Limb (tissue), 2 donors: ENCODE data around the gene MKRN2.
A peak's percentile ranks its signal among the peaks of the same experiment; 100 is the strongest.
"Not testable (repeated sequence)": the region's sequence is repeated elsewhere in the genome, so short reads cannot be mapped to it uniquely, and the experiment has no call there.

ENCODE experiments used
- DNase-seq, 2 donors: peaks; one replicate each; pipeline ENCODE4 v3.0.0-alpha.2; 2016; ENCODE audit errors: extremely low spot score in 2 of 2

The MKRN2 gene, protein sequence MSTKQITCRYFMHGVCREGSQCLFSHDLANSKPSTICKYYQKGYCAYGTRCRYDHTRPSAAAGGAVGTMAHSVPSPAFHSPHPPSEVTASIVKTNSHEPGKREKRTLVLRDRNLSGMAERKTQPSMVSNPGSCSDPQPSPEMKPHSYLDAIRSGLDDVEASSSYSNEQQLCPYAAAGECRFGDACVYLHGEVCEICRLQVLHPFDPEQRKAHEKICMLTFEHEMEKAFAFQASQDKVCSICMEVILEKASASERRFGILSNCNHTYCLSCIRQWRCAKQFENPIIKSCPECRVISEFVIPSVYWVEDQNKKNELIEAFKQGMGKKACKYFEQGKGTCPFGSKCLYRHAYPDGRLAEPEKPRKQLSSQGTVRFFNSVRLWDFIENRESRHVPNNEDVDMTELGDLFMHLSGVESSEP

DNA sequence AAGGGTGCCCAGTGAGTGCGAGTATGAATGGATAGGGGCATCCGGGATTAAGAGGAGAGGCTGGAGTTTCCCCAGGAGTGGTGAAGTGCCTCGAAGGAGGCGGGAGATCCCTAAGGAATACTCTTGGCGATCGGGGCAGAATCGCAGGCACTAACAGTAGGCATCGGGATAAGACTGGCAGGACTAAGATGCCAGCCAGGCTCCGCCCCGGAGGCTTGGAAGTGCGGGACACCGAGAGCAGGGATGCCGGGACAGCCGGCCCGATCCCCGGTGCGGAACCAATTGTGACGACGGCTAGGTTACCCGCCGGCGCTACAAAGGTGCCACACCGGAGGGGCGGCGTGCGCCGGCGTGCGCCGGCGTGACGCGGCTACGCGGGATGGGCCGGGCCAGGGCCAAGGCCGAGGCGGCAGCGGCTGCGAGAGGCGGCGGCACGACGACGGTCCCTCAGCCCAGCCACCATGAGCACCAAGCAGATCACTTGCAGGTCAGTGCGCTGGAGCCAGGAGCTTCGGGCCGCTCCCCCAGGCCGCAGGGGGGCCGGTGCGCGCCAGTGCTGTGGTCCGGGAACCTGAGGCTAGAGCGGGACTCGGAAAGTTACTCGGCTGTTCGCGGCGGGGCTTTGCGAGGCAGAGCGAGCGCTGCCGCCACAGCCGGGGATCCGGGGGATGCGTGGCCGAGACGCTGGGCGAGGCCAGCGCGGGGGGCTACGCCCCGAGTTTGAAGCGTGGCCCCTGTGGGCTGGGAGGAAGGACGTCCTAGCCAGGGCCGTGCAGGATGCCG, at the start of gene MKRN2:
Gene MKRN2 (plus strand): TSS at position 398 of the 783 bp plus-strand sequence. CDS start 64 bp downstream, at position 462.
- DNase-seq, result peak; percentile 79 to 94

DNA sequence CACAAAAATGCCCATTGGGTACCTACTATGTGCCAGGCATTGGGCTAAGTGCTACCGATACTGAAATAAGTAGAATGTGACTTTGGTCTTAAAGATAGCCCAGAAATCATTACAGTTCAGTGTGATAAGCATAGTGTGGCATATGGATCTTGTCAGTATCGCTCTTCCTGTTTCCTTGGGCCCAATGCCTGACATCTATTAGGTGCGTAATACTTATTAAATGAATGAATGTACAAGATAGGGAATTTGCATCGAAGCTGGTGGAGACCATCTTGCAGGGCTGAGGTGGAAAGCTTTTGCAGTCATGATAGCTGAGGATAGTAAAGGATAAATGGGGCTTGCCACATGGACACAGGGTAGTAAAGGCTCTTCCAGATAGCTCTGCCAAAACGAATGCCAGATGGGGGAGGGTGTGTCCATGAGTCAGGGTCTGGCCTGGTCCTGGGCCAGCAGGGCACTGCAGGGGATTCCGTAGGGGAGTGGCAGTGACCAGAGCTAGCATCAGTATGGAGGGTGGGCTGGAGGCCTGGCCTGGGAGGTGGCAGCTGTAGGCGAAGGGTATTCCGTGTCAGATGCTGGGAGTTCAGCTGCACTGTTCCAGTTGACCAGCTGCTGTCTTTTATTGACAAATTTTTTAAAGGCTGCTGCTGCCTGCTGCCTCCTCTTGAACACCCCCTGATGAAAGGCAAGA, 49.2 kb upstream of the MKRN2 start:
- DNase-seq, result peak; percentile 37 to 40

DNA sequence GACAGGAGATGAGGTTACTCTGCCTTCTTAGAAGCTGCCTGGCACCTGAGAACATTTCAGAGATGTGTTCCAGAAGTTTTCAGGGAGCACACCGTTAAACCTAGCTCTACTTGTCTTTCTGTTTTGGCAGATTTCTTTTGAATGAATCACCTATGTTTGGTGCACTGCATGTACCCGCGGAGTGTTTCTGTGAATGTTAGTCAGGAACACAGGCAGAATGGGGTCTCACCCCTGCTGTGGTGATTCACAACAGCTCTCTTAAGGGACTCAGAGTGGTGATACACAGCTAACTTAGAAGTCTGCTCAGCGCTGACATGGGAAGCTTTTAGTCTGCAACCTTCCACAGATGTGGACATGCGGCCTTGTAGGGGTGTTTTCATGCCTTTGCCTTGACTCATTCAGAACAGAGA, 48.6 kb upstream of the MKRN2 start:
- DNase-seq, result no peak

DNA sequence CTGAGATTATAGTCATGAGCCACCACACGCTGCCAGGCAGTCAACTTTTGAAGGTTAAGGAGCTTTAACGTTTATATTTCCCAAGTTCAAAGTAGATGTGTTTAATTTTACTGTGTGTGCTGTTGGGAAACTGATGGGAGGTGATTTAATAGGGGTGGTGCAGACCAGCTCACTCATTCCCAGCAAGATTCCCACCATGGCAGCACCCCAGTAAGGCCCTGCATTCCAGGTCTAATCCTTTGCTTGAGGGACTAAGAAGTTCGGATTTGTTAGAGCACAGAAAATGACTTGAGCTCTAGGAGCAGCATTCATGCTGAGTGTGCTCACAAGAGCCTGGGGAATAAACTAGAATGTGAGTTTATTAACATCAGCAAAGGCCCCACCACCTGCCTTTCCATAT, 47.4 kb upstream of the MKRN2 start:
- no peak for DNase-seq

DNA sequence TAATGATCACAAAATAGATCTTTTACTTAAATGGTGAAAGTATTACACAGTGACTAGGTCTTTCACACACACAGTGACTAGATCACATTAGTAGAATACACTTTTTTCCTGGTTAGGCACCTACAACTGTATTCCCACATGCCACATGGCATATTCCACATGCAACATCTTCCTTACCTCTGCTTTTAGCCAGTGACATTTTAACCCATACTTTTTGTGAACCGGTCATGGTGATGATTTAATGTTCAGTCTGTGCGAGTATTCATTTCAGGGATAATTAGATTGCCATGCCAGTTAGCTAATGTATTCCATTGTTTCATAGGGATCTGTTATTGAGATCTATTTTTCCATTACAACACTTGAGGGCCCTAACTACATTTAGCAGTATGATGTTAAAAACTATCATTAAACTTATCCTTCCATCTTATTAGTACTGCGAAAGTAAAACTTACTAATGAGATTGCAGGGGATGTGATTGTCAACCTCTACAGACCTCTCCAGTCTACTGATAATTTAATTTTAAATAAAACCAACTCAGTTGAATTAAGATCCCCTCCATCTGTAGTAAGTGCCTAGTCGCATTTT, 44.3 kb upstream of the MKRN2 start:
- no peak for DNase-seq

DNA sequence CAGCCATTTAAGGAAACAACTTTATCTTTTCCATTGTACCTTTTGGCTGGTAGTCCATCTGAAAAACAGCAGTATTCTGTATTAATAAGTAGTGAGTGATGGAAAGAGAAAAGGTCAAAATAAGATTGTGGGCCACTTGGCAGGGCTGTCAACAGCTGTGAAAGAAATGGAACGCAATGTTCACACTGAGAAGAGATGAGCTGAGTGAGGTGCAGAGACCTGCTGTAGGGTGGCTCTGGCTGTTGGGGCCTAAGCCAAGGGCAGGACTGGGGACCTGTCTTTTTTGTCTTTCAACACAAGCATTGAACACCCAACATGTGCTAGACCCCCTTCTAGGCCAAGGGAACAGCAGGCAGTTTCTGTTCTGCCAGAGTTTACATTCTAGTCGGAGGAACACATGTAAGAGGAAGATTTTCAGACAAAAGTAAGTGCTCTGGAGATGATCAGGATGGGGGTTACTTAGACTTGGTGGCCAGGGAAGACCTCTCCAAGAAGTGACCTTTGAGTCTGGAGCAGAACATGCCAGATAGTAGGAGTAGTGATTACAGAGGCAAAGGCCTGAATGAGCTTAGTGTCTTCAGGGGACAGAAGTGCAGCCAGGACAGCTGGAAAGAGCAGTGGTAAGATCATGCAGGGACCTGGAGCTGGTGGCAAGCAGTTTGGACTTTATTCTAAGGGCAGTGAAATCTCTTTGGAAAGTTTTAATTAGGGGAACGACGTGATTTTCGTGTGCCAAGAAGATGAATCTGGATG, 43.0 kb upstream of the MKRN2 start:
- DNase-seq, result no peak

DNA sequence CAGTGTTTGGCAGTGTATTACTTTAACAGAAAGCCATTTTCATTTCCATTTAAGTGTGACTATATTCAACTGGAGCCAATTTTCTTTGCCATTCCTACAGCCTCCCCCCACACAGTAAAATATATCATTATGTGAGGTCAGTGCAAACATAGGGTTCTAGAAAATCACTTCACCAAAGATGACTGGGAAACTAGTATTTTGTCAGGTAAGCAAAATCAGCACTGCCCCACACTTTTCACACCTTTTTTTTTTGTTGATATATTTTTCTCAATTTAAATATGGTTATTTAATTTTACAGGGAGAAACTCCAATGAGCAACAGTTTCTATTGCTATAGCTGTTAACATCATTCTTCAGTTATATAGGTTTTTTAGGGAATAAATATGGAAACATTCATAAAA, 41.3 kb upstream of the MKRN2 start:
- DNase-seq, result no peak

DNA sequence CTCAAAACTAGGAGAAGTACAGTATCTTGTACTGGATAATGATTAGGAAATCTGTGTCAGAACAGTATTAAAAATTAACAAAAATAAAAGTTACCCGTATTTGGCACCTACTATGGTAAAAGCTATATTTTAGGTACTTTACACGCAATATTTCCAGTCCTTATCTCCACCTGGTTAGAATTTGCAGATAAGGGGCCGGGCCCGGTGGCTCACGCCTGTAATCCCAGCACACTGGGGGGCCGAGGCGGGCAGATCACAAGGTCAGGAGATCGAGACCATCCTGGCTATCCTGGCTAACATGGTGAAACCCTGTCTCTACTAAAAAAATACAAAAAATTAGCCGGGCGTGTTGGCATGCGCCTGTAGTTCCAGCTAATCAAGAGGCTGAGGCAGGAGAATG, 40.0 kb upstream of the MKRN2 start:
- no peak for DNase-seq

DNA sequence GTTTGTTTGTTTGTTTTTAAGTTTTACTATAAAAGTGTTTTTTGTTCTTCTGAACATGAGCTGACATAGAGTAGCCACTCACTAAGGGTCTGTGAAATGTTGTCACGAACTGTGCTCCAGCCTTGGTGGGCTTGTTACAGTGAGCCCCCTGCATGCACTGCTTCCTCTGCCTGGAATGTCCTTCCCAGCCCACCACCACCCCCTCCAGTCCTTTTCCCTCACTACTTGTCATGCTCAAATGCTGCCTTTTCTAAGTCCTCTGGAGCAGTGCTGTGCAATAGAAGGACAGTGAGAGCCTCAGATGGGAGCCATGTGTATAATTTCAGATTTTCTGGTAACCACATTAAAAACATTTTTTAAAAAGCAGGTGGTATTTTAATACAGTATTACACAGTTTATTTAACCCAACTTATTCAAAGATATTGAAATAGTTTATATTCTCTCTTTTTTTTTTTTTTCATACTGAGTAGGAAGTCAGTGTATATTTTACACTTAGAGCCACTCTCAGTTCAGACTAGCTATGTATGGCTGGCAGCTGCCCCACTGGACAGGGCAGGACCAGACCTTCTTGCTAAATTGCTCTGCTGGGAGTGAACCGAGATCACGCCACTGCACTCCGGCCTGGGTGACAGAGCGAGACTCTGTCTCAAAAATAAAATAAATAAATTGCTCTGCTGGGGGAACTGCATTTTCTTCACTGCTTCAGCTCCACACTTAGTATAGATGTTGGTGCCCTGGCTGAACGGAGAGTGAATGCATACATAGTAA, 38.4 kb upstream of the MKRN2 start:
- no peak for DNase-seq

DNA sequence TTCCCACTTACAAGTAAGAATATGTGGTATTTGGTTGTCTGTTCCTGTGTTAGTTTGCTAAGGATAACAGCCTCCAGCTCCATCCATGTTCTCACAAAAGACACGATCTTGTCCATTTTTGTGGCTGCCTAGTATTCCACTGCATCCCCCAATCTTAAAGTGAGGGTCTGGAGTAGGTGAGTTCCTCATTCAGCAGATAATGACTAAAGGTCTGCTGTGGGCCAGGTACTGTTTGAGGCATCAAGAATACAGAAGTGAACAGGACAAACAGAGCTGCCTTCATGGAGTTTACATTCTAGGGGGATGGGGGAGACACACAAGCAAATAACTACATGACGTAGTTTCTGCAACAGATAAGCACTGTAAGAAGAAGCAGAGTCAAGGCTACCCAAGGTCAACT, 35.9 kb upstream of the MKRN2 start:
- no peak for DNase-seq

DNA sequence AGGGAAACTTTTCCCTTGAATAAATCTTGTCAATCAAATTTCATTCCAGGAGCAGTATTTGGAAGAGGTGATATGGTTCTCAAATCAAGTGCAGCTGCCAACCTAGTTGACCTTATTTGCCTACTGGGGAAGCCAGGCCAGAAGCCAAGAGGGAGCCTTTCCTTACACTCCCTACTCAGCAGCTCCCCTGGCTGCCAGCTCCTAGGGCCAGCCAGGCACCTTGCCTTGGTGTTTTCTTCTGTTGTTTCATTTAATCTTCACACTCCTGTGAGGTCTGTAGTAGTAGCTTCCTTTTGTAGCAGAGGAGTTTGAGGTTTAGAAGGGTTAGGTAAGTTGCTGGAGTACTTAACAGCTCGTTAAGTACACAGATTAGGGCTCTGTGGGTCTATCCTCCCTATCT, 34.2 kb upstream of the MKRN2 start:
- DNase-seq, result no peak

DNA sequence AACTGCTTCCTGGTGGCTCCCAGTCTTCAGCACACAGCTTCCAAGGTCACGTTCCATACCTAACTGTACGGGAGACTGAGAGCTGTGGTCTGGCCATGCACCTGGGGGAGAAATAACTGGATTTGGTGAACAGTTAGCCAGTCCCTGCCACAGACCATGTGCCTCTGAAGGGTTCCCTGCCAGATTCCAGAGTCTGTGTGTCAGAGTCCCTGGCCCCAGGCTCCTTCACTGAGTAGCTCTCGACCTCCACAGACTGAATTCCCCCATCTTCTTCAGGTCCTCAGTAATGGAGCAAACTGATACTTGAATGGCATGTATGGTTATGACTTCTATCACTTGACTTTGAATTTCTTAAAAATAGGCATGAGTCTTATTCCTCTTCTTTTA, 29.1 kb upstream of the MKRN2 start:
- no peak for DNase-seq

DNA sequence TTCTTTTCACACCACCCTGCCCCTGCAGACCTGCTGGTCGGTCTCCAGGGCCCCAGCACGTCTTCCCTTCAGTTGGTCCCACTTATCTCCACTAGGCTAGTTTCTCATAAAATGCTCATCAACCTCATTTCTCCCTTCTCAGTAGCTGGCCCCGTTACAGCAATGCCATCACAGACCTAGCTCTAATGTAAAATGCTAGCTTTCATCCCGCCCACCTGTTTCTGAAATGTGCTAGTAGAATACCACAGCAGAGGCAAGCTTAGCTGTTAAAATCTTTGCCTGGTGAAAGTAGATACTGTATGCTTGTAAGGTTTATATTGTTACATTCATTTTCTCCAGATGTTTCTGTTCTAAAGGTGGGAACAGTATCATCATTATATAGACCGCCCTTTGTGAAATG, 24.7 kb upstream of the MKRN2 start:
- no peak for DNase-seq

DNA sequence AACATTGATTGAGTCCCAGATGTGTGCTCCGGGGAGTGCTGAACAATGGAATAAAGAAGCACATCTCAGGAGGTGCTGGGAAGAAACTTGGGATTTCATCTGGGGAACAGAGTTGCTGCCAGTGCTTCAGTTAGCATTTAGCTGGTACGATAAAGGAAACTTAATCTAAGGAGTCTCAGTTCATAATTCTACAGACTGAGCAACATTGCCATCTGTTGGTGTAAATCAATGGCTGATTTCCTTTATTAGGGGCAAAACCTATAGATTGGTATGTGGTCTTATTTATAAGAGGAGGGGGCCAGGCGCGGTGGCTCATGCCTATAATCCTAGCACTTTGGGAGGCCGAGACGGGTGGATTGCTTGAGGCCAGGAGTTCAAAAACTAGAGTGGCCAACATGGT, 20.5 kb upstream of the MKRN2 start:
- no peak for DNase-seq

DNA sequence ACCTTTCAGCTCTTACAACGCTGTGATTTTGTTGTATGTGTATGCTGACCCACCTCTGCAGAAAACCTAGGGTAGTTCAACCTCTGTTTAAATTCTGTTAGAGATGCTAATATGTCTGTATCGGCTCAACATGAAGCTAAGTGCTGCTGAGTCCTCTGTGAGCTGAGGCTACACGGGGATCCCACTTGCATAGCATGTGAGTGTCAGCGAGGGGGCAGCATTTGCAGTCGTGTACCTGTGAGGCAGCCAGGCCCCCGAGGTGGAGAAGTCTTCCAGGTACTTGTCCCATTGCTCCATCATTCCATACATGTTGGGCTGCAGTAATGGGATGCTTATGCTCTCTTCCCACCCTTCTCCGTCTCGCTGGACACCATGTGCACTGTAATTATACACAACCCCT, 15.3 kb upstream of the MKRN2 start:
- DNase-seq, result no peak

DNA sequence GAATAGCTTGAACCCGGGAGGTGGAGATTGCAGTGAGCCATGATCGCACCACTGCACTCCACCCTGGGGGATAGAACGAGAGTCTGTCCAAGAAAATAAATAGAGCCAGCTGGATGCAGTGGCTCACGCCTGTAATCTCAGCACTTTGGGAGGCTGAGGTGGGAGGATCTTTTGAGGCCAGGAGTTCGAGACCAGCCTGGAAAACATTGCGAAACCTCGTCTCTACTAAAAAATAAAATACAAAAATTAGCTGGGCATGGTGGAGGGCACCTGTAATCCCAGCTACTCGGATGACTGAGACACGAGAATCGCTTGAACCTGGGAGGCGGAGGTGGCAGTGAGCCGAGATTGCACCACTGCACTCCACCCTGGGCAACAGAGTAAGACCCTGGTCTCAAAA, 13.4 kb upstream of the MKRN2 start:
- not testable (repeated sequence) for DNase-seq

DNA sequence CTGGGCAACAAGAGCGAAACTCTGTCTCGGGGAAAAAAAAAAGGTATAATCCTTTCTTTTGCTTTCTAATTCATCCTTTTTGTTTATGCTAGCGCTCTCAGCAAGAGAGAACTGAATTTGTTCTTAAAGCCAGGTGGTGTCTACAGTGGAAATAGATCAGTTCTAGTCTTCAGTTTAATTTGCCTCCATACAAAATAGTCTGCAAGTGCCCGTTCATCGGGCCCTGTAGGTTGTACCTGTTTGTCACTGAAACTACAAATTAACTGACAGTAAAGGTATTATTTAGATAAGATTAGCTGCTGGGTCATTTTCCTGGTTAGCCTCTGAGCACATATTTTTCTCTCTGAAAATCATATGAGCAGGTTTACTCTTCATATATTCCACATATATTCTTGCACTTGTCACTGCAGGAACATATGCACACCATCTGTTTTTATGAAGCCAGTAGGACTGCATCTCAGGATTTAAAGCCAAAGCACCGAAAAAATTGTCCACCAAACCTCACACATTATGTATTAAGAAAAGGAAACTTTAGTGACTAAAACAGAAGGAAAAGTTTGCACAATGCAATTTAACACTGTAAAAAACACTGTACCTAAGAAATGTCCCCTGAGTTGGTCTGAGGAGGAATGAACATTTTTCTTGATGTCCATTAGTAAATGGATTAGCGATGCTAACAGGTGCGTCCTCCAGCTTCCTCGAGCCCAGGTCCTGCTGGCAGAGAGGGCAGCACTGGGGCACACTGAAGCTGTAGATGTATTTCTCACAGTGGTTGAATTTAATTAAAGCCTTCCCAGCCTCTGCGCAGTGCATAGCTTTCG, 12.0 kb upstream of the MKRN2 start:
- no peak for DNase-seq

DNA sequence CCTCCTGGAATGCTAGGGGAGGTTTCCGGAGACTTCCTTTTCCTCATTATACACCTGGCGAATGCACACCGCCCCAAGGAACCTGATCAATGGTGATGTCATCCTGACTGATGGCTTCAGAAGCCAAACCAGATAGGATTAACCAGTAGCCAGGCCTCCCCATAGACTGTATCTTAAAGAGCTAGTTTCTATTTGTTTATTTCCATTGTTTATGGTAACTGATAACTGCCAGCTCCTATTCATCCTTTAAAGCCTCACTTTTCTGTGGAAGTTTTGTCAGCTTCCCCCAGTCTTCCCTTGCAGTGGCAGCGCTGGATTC, 11.5 kb upstream of the MKRN2 start, which contains the start of gene MKRN2OS:
Gene MKRN2OS (minus strand): TSS at position 27 of the 319 bp plus-strand sequence. CDS start 35 bp downstream, outside the sequence.
- no peak for DNase-seq

DNA sequence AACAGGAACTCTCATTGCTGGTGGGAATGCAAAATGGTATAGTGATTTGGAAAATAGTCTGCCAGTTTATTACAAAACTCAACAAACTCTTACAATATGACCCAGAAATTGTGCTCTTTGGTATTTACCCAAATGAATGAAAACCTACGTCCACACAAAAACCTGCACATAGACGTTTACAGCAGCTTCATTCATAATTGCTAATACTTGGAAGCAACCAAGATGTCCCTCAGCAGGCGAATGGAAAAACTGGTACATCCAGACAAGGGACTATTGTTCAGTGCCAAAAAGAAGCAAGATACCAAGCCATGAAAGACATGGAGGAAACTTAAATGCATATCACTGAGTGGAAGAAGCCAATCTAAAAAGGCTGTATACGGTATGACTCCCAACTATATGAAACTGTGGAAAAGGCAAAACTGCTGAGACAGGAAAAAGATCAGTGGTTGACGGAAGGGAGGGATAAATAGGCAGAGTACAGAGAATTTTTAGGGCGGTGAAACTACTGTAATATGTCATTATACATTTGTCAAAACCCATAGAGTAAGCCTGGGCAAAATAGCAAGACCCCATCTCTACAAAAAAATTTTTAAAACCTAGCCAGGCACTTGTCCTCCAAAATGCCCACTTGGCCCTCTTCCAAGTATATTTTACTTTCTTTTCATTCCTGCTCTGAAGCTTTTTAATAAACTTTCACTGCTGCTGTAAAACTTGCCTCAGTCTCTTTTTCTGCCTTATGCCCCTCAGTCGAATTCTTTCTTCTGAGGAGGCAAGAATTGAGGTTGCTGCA, 6.7 kb upstream of the MKRN2 start:
- DNase-seq, result no peak
